GM21381 (cell line): Measurements from ENCODE around the gene SLAMF6.
"Not testable (repeated sequence)": the region's sequence is repeated elsewhere in the genome, so short reads cannot be mapped to it uniquely, and the experiment has no call there.

Experiments
- ATAC-seq: cut with Tn5 transposase; IDR thresholded peaks from one replicate; pipeline ENCODE4 v1.9.1; 2021; ENCODE audit warnings: mild to moderate bottlenecking, moderate library complexity; ENCODE audit not compliant: unreplicated experiment

Gene SLAMF6

GRCh38 chr1:160522622-160523345 is at the start of gene SLAMF6:
Gene SLAMF6 (minus strand): TSS chr1:160523255. CDS start chr1:160523192, 63 bp downstream.
- no peak for ATAC-seq

DNA sequence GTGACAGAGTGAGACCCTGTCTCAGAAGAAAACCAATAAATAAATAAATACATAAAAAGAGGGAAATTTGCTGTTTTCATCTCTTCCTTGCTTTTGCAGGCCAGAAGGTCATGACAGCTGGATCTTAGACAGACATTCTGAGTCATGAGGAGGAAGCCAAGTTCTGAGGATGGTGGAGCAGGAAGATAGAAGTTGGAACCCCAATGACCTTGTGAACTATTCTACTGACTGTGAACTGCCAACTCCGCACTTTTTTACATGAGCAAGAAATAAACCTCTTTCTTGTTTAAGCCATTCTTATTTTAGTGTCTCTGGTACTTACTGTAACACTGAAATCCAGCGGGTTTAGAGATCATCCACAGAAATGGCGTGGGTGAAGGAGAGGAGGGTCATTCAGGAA is 47.8 kb upstream of the SLAMF6 start:
- no peak for ATAC-seq

GRCh38 chr1:160569806-160570205 is 46.8 kb upstream of the SLAMF6 start:
- ATAC-seq, result no peak

GRCh38 chr1:160567858-160568682 is 45.0 kb upstream of the SLAMF6 start:
- ATAC-seq, result no peak

GRCh38 chr1:160567341-160567740 is 44.3 kb upstream of the SLAMF6 start:
- ATAC-seq, result no peak

GRCh38 chr1:160565564-160565963 is 42.5 kb upstream of the SLAMF6 start:
- no peak for ATAC-seq

DNA sequence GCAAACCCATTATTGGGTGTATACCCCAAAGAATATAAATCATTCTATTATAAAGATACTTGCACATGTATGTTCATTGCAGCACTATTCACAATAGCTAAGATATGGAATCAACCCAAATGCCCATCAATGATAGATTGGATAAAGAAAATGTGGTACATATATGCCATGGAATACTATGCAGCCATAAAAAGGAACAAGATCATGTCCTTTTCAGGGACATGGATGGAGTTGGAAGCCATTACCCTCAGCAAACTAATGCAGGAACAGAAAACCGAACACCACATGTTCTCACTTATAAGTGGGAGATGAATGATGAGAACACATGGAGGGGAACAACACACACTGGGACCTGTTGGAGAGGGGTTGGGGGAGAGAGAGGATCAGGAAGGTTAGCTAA is 40.2 kb upstream of the SLAMF6 start:
- not testable (repeated sequence) for ATAC-seq

- not testable (repeated sequence) for ATAC-seq
Measured at GRCh38 chr1:160562745-160563144, 39.7 kb upstream of the SLAMF6 start.

DNA sequence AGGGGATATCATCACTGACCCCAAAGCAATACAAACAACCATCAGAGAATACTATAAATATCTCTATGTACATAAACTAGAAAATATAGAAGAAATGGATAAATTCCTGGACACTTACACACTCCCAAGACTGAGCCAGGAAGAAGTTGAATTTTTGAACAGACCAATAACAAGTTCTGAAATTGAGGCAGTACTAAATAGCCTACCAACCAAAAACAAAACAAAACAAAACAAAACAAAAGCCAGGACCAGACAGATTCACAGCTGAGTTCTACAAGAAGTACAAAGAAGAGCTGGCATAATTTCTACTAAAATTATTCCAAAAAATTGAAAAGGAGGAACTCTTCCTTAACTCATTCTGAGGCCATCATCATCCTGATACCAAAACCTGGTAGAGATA is 37.8 kb upstream of the SLAMF6 start:
- no peak for ATAC-seq

- ATAC-seq, result no peak
Measured at GRCh38 chr1:160560045-160560705, 37.1 kb upstream of the SLAMF6 start.

DNA sequence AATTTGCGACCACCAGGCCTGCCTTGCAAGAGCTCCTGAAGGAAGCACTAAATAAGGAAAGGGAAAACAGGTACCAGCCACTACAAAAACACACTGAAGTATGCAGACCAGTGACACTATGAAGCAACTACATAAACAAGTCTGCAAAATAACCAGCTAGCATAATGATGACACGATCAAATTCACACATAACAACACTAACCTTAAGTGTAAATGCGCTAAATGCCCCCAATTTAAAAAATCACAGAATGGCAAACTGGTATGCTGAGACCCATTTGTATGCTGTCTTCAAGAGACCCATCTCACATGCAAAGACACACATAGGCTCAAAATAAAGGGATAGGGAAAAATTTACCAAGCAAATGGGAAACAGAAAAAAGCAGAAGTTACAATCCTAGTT is 36.4 kb upstream of the SLAMF6 start:
- ATAC-seq, result not testable (repeated sequence)

DNA sequence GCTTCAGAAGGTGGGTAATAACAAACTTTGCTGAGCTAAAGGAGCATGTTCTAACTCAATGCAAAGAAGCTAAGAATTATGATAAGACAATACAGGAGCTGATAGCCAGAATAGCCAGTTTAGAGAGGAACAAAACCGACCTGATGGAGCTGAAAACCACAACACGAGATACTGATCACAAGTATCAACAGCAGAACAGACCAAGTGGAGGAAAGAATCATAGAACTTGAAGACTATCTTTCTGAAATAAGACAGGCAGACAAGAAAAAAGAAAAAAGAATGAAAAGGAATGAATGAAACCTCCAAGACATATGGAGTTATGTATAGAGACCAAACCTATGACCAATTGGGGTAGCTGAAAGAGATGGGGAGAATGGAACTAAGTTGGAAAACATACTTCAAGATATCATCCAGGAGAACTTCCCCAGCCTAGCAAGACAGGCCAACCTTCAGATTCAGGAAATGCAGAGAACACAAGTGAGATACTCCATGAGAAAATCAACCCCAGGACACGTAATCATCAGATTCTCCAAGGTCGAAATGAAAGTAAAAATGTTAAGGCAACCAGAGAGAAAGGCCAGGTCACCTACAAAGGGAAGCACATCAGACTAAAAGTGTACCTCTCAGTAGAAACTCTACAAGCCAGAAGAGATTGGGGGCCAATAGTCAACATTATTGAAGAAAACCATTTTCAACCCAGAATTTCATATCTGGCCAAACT is 35.8 kb upstream of the SLAMF6 start:
- no peak for ATAC-seq

GRCh38 chr1:160553778-160554177 is 30.7 kb upstream of the SLAMF6 start:
- ATAC-seq, result no peak

DNA sequence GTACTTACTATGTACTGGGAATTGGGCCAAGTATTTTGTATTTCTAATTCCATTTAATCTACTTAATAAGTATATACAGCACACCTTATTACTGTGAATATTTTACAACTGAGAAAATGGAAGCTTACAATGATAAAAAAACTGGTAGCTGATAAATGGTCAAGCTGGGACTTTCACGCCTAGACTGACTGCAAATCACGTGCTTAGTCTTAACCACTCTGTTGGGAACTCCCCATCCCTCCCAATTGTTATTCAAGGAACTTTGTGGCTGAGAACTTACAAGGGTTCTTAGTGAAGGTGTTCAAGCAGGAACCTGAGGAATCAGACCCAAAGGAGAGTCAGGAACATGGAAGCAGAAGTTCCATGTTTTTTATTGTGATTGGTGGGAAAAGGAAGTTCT is 29.4 kb upstream of the SLAMF6 start:
- no peak for ATAC-seq

- no peak for ATAC-seq
Measured at GRCh38 chr1:160550572-160551034, 27.5 kb upstream of the SLAMF6 start.

GRCh38 chr1:160549665-160550006 is 26.6 kb upstream of the SLAMF6 start:
- ATAC-seq, result no peak

- ATAC-seq, result no peak
Measured at GRCh38 chr1:160548960-160549664, 26.1 kb upstream of the SLAMF6 start.

- ATAC-seq, result no peak
Measured at GRCh38 chr1:160548183-160548582, 25.1 kb upstream of the SLAMF6 start.

GRCh38 chr1:160547422-160547821 is 24.4 kb upstream of the SLAMF6 start:
- no peak for ATAC-seq

DNA sequence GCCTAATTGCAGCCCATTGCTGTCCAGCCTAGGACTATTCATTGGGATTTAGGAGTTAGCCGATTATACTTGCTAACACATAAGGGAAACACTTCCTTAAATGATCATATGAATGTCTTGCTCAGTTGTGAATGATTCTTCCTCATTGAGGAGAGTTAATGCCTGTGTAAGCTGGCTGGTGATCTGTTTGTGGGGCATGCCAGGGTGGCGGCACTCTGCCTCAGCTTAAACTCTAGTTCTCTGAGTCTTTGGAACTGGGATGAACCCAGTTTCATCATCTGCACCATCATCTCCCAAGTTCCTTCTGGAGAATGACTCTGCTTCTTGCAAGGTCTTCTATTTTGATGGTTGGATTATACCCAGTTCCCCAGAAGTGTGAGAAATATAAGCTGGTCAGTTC is 23.9 kb upstream of the SLAMF6 start:
- no peak for ATAC-seq
